Right lobe of liver (tissue), 6 donors: Measurements from ENCODE around the gene TNFRSF21. TPM values are rescaled to one million over a fixed set of nuclear protein-coding genes. Genes with fewer than 3 reads are reported as not detected.

Experiments
- ATAC-seq, 4 donors: fragments of 200-7000 bp; cut with Tn5 transposase; one replicate each; pipeline ENCODE4 v1.9.1; 2020; ENCODE audit warnings: mild to moderate bottlenecking in 4 of 4, moderate library complexity in 4 of 4
- DNase-seq, 3 donors: peaks; one replicate each; pipeline ENCODE4 v3.0.0-alpha.2; 2020
- H3K27ac ChIP-seq, 3 donors: fragments of 200-600 bp; one replicate each; pipeline ENCODE4 v1.8.0; 2022
- H3K27me3 ChIP-seq, 2 donors: fragments of 200-600 bp; one replicate each; pipeline ENCODE4 v1.8.0; 2022
- H3K36me3 ChIP-seq, 4 donors: fragments of 200-600 bp; sonication (generic) in 1 of 4; one replicate each; pipeline versions ENCODE4 v1.5.1 to v1.8.0; 2017 to 2022; ENCODE audit warnings: control low read depth in 1 of 4
- H3K4me1 ChIP-seq, 4 donors: fragments of 200-600 bp; sonication (generic) in 1 of 4; one replicate each; pipeline versions ENCODE4 v1.5.1 to v1.8.0; 2017 to 2022; ENCODE audit warnings: control low read depth in 1 of 4
- H3K4me3 ChIP-seq, 3 donors: fragments of 200-600 bp; one replicate each; pipeline ENCODE4 v1.8.0; 2022
- H3K9me3 ChIP-seq, 4 donors: fragments of 200-600 bp; sonication (generic) in 1 of 4; one replicate each; pipeline versions ENCODE4 v1.5.1 to v1.8.0; 2017 to 2022; ENCODE audit warnings: control low read depth in 1 of 4
- POLR2A ChIP-seq: fragments of 450-650 bp; IDR thresholded peaks from one replicate; pipeline ENCODE4 v1.6.1; 2017; ENCODE audit warnings: antibody characterized with exemption, mild to moderate bottlenecking
- WGBS: methylation state at CpG from one replicate; pipeline ENCODE4 v1.1.6; 2018; ENCODE audit warnings: low coverage, low lambda C conversion rate; ENCODE audit not compliant: insufficient coverage; ENCODE audit errors: missing lambda C conversion rate; 5-methylcytosine and 5-hydroxymethylcytosine counted together
- intact Hi-C, 2 donors: fragments of 100-400 bp; cut with DNase I; formaldehyde crosslinking; loops; one replicate each; pipeline versions ENCODE4 v1.11.2 to v1.14.1; 2022
- total RNA-seq, 6 experiments: library from RNA; depleted of rRNA in 2 of 6; stranded (reverse); fragments of >200 nt in 2 of 6; fragmentation: NEBNext Ultra II Directional in 3 of 6; extraction: Animal tissue kit (Norgen Biotek cat#: 25700) in 3 of 6; gene quantifications; one replicate each; pipeline versions ENCODE4 v1.1.0 to v1.2.4, GENCODE V29; 2016 to 2023
- TF ChIP-seq, protein P1 (sequence below), 4 donors: fragments of 200-600 bp in 3 of 4; fragments of 450-650 bp in 1 of 4; IDR thresholded peaks; one replicate each; pipeline versions ENCODE4 v1.5.1 to v1.8.0; 2016 to 2022; ENCODE audit warnings: antibody characterized with exemption in 4 of 4, mild to moderate bottlenecking in 2 of 4
- donor health status: DM: no; HTN: yes; CAD: no.
- donor health status: DM: no; HTN: no; CAD: no.
- donor health status: DM: no; HTN: no; CAD: no.
- donor health status: DM: no; HTN: yes; CAD: no.
- donor health status: DM: no; HTN: yes; CAD: no.

TNFRSF21 gene
- total RNA-seq, 6 experiments from 2014 or later: 1.9 to 7.9 (median 5.3) TPM

GRCh38 chr6:47353871-47354270 is 44.2 kb upstream of the TNFRSF21 start:
- ATAC-seq (no peak), DNase-seq (no peak)
- WGBS: 25% methylated on average over 1 of the region's 1 CpG
- H3K27ac ChIP-seq: no peak overlapping the region
- H3K9me3 ChIP-seq: no peaks in the 10 kb centered on the region
- no peaks in the 10 kb centered on the region for H3K27me3 ChIP-seq
- H3K36me3 ChIP-seq: no peaks in the 10 kb centered on the region
- intact Hi-C loops: no loop called here
- TF ChIP-seq POLR2A: no peak
- TF ChIP-seq, protein P1, sequence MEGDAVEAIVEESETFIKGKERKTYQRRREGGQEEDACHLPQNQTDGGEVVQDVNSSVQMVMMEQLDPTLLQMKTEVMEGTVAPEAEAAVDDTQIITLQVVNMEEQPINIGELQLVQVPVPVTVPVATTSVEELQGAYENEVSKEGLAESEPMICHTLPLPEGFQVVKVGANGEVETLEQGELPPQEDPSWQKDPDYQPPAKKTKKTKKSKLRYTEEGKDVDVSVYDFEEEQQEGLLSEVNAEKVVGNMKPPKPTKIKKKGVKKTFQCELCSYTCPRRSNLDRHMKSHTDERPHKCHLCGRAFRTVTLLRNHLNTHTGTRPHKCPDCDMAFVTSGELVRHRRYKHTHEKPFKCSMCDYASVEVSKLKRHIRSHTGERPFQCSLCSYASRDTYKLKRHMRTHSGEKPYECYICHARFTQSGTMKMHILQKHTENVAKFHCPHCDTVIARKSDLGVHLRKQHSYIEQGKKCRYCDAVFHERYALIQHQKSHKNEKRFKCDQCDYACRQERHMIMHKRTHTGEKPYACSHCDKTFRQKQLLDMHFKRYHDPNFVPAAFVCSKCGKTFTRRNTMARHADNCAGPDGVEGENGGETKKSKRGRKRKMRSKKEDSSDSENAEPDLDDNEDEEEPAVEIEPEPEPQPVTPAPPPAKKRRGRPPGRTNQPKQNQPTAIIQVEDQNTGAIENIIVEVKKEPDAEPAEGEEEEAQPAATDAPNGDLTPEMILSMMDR (IDR thresholded peaks at IDR 0.05): no peak
- no peaks in the 10 kb centered on the region for H3K4me1 ChIP-seq
- H3K4me3 ChIP-seq: no peak overlapping the region

- TF ChIP-seq, protein P1 (IDR thresholded peaks at IDR 0.05): no peak
- TF ChIP-seq POLR2A: no peak
- Histone ChIP-seq H3K36me3 (no peaks in the 10 kb centered on the region), H3K4me3 (no peak overlapping the region), H3K9me3 (no peaks in the 10 kb centered on the region), H3K4me1 (no peaks in the 10 kb centered on the region), H3K27me3 (no peaks in the 10 kb centered on the region), H3K27ac (no peak overlapping the region)
- WGBS: 36% methylated on average over 2 of the region's 2 CpGs
- ATAC-seq: no peak
- no peak for DNase-seq
- intact Hi-C loops: no loop called here
Measured at GRCh38 chr6:47352966-47353365, 43.3 kb upstream of the TNFRSF21 start.

GRCh38 chr6:47352194-47352920 is 42.7 kb upstream of the TNFRSF21 start:
- no peaks in the 10 kb centered on the region for H3K27me3 ChIP-seq
- ATAC-seq (no peak), DNase-seq (no peak)
- H3K4me1 ChIP-seq: no peaks in the 10 kb centered on the region
- intact Hi-C loops: no loop called here
- 73% methylated on average over 5 of the region's 5 CpGs for WGBS
- H3K27ac ChIP-seq: no peak overlapping the region
- TF ChIP-seq, protein P1 (IDR thresholded peaks at IDR 0.05): no peak
- TF ChIP-seq POLR2A: no peak
- H3K36me3 ChIP-seq: no peaks in the 10 kb centered on the region
- no peaks in the 10 kb centered on the region for H3K9me3 ChIP-seq
- no peak overlapping the region for H3K4me3 ChIP-seq

GRCh38 chr6:47351621-47352020 is 41.9 kb upstream of the TNFRSF21 start:
- intact Hi-C loops: no loop called here
- no peak for DNase-seq
- no peak for TF ChIP-seq POLR2A
- TF ChIP-seq, protein P1 (IDR thresholded peaks at IDR 0.05): no peak
- Histone ChIP-seq H3K27ac (no peak overlapping the region), H3K27me3 (no peaks in the 10 kb centered on the region), H3K36me3 (no peaks in the 10 kb centered on the region), H3K9me3 (no peaks in the 10 kb centered on the region), H3K4me1 (no peaks in the 10 kb centered on the region), H3K4me3 (no peak overlapping the region)
- ATAC-seq: no peak

- Histone ChIP-seq H3K9me3 (no peaks in the 10 kb centered on the region), H3K27me3 (no peaks in the 10 kb centered on the region), H3K36me3 (no peaks in the 10 kb centered on the region), H3K4me3 (no peak overlapping the region), H3K27ac (no peak overlapping the region), H3K4me1 (no peaks in the 10 kb centered on the region)
- no peak for ATAC-seq
- WGBS: 44% methylated on average over 2 of the region's 2 CpGs
- TF ChIP-seq, protein P1 (IDR thresholded peaks at IDR 0.05): no peak
- TF ChIP-seq POLR2A: no peak
- intact Hi-C loops: no loop called here
- no peak for DNase-seq
Measured at GRCh38 chr6:47349931-47350330, 40.2 kb upstream of the TNFRSF21 start.
